SU-DHL-6 (cell line): ENCODE results near the gene ZFR2.

Source experiments
- H2AFZ ChIP-seq: fragments of 200-600 bp; sonication (generic); 2 replicates; pipeline ENCODE4 v1.6.1; 2014; ENCODE audit warnings: low read depth, mild to moderate bottlenecking, moderate library complexity, mixed read lengths, antibody characterized with exemption, low read length; ENCODE audit not compliant: severe bottlenecking
- H3F3A ChIP-seq: fragments of 200-600 bp; shearing (Covaris generic); 2 replicates; pipeline ENCODE4 v1.6.0; 2016; ENCODE audit warnings: antibody characterized with exemption, mild to moderate bottlenecking; ENCODE audit not compliant: insufficient read depth
- H3K27ac ChIP-seq: fragments of 200-600 bp; sonication (generic); 2 replicates; pipeline ENCODE4 v1.5.1; 2016; ENCODE audit warnings: low read depth, mild to moderate bottlenecking, low read length, moderate library complexity, mixed read lengths
- H3K27me3 ChIP-seq: fragments of 200-600 bp; sonication (generic), shearing (Covaris generic); 2 replicates; pipeline ENCODE4 v1.6.0; 2014; ENCODE audit warnings: mild to moderate bottlenecking, low read length
- H3K36me3 ChIP-seq: fragments of 200-600 bp; sonication (generic); 2 replicates; pipeline ENCODE4 v1.6.1; 2014; ENCODE audit warnings: mild to moderate bottlenecking, low read length, mixed read lengths
- H3K4me2 ChIP-seq: fragments of 300-600, 200-600 bp; shearing (Covaris generic), sonication (generic); 2 replicates; pipeline ENCODE4 v1.6.0; 2014; ENCODE audit warnings: low read length, low read depth, mild to moderate bottlenecking; ENCODE audit not compliant: poor library complexity, severe bottlenecking
- H3K4me3 ChIP-seq: fragments of 200-600 bp; sonication (generic); 2 replicates; pipeline ENCODE4 v1.5.1; 2014; ENCODE audit warnings: antibody characterized with exemption, low read length, mild to moderate bottlenecking, mixed read lengths; ENCODE audit not compliant: insufficient read depth, poor library complexity, severe bottlenecking
- H3K79me2 ChIP-seq: fragments of 200-600 bp; sonication (generic); 2 replicates; pipeline ENCODE4 v1.6.1; 2014; ENCODE audit warnings: mild to moderate bottlenecking, low read length, moderate library complexity; ENCODE audit not compliant: insufficient read depth
- H3K9ac ChIP-seq: fragments of 200-600 bp; sonication (generic); 2 replicates; pipeline ENCODE4 v1.7.0; 2014; ENCODE audit warnings: mild to moderate bottlenecking, low read length
- H3K9me2 ChIP-seq: fragments of 200-600 bp; sonication (generic); replicated peaks from 2 replicates; pipeline ENCODE4 v1.6.1; 2014; ENCODE audit warnings: low read length; ENCODE audit not compliant: insufficient read depth
- H3K9me3 ChIP-seq: fragments of 200-600 bp; sonication (generic); 2 replicates; pipeline ENCODE4 v1.6.1; 2014; ENCODE audit warnings: low read length, mixed read lengths; ENCODE audit not compliant: insufficient read depth
- H4K20me1 ChIP-seq: fragments of 200-600 bp; sonication (generic); 2 replicates; pipeline ENCODE4 v1.6.1; 2014; ENCODE audit warnings: low read depth, mild to moderate bottlenecking, antibody characterized with exemption, low read length, moderate library complexity, mixed read lengths
- EZH2phosphoT487 ChIP-seq: fragments of 200-600 bp; sonication (generic), shearing (Covaris generic); conservative IDR thresholded peaks from 2 replicates; pipeline ENCODE4 v1.6.1; 2018; ENCODE audit warnings: mild to moderate bottlenecking, antibody characterized with exemption, low read length, moderate library complexity, mixed read lengths
- TF ChIP-seq, protein P1 (sequence below): fragments of 200-600 bp; sonication (generic); IDR thresholded peaks from one replicate; pipeline ENCODE4 v1.5.1; 2017; ENCODE audit warnings: antibody characterized with exemption, mild to moderate bottlenecking, low read length, moderate library complexity; ENCODE audit not compliant: insufficient read depth, poor library complexity, severe bottlenecking

Gene ZFR2

DNA sequence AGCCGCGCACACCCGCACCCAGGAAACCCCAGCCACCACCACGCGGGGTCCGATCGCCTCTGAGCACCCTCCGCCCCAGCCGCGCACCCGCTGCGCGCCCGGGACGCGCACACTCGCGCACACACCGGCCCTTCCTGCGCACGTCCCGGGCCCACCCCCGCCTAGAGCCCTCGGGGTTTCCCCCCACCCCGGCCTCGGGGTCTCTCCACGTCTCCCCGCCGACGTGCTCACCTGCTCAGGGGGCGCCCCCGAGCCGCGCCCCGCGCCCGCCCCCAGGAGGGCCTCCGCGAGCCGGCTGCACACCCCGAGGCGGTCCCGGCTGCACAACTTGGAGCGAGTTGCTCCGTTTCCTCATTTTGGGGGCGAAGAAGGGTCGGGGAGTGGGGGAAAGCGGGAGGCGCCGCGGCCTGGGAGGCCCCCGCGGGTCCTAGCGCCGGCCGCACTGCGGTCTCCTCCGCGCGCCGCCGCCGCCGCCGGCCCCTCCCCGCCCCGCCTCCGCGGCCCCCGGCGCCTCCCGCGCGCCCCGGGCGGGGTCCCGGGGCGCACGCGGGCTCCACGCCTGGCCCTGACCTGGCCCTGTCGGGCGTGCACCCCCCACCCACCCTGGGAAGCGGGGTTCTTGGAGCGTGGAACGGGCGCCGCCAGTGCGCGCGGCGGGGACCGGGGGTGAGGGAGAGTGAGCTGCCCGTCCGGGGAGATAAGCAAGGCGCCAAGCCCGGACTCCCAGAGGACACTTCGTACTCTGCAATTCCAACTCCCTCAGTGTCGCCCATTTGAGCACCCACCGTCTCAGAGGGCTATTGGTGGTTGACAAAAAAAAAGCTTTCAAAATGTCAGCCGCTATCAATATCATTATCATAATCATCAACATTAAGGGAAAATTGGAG is 82.7 kb downstream of the ZFR2 start, which contains the start of gene MATK:
TSS of gene MATK (minus strand) at position 444 of the 887 bp plus-strand sequence. CDS start 1,246 bp downstream, outside the sequence.
- Histone ChIP-seq H3K9me2 (no peaks in the 10 kb centered on the region), H3F3A (no peaks in the 10 kb centered on the region), H3K27ac (no peak within 1 kb of the TSS), H3K27me3 (no peaks in the 10 kb centered on the region), H2AFZ (no peak within 1 kb of the TSS), H3K9ac (no peak within 1 kb of the TSS), H4K20me1 (no peaks in the 10 kb centered on the region), H3K4me3 (no peak within 1 kb of the TSS), H3K4me2 (no peak within 1 kb of the TSS), H3K9me3 (peaks cover 8% of the 10 kb centered on the region; the same call in 1 of the 2 replicates), H3K79me2 (no peaks in the 10 kb centered on the region), H3K36me3 (no peaks in the 10 kb centered on the region)
- TF ChIP-seq, protein P1, sequence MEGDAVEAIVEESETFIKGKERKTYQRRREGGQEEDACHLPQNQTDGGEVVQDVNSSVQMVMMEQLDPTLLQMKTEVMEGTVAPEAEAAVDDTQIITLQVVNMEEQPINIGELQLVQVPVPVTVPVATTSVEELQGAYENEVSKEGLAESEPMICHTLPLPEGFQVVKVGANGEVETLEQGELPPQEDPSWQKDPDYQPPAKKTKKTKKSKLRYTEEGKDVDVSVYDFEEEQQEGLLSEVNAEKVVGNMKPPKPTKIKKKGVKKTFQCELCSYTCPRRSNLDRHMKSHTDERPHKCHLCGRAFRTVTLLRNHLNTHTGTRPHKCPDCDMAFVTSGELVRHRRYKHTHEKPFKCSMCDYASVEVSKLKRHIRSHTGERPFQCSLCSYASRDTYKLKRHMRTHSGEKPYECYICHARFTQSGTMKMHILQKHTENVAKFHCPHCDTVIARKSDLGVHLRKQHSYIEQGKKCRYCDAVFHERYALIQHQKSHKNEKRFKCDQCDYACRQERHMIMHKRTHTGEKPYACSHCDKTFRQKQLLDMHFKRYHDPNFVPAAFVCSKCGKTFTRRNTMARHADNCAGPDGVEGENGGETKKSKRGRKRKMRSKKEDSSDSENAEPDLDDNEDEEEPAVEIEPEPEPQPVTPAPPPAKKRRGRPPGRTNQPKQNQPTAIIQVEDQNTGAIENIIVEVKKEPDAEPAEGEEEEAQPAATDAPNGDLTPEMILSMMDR: no peak
- no peak for TF ChIP-seq EZH2phosphoT487

DNA sequence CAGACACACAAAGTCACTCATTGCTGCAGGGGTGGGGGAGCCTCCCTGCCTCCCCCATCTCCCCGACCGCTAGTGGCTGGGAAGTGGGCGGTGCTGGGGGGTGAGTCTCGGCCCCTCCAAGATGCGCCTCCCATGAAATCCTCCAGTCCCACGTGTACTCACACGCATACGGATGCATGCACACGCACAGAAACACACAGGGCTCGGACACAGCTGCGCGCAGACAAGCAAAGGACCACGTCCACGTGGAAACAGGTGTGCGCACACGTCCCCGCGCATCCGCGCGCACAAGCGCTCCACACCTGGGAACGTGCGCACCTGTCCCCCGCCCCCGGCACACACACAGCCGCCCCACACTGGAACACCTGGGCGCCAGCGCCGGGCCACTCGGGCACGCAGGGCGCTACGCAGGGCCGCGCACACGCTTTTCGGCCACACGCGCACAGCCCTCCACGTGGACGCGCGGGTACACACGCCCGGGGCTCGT is 83.3 kb downstream of the ZFR2 start:
- Histone ChIP-seq H3F3A (no peaks in the 10 kb centered on the region), H3K4me3 (no peak overlapping the region), H3K79me2 (no peaks in the 10 kb centered on the region), H3K27me3 (no peaks in the 10 kb centered on the region), H3K9ac (no peak overlapping the region), H4K20me1 (no peaks in the 10 kb centered on the region), H3K9me3 (peaks cover 11% of the 10 kb centered on the region; the same call in 1 of the 2 replicates), H2AFZ (no peak overlapping the region), H3K27ac (no peak overlapping the region), H3K4me2 (no peak overlapping the region), H3K9me2 (no peaks in the 10 kb centered on the region), H3K36me3 (no peaks in the 10 kb centered on the region)
- no peak for TF ChIP-seq EZH2phosphoT487
- TF ChIP-seq, protein P1: no peak

DNA sequence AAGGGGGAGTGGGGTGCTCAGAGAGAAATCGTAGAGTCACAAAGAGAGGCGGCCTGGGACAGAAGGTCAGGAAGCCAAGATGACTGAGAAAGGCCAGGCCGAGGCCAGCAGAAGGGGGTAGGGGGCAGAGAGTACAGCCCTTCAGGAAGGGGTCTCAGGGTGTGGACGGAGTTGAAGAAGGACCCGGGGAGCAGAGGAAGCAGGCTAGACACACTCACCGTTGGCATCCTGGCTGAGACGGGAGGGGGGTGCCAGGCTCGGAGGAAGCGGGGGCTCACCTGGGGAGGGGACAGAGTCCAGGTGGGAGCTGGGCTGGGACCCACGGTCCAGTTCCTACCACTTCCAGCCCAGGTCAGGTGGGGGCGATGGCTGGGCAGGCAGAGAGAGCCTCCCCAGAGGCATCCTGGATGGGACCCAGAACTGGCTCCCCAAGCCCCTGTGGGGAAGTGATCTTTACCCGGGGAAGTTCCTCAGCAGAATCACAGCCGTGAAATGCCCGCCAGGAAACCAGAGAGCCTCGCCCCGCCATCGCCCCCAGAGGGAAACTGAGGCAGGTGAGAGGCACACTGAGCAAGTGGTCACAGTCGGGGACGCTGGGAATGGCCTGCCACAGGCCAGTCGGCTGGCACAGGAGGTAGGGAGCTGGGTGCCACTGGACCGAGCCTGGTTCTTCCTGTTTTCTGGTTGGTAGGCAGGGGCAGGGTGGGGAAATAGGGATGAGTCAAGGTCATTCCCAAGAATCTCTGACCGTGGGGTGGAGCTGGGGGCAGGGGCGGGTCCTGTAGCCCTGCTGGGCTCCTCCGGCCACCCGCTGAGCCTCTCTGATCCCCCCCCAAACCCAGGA is 84.0 kb downstream of the ZFR2 start:
- H3K9ac ChIP-seq: no peak overlapping the region
- H3K27me3 ChIP-seq: no peaks in the 10 kb centered on the region
- H2AFZ ChIP-seq: no peak overlapping the region
- no peak for TF ChIP-seq EZH2phosphoT487
- H3F3A ChIP-seq: no peaks in the 10 kb centered on the region
- H3K4me2 ChIP-seq: no peak overlapping the region
- H3K36me3 ChIP-seq: no peaks in the 10 kb centered on the region
- no peaks in the 10 kb centered on the region for H3K9me2 ChIP-seq
- H3K9me3 ChIP-seq: peaks cover 11% of the 10 kb centered on the region; the same call in 1 of the 2 replicates
- no peaks in the 10 kb centered on the region for H3K79me2 ChIP-seq
- no peak overlapping the region for H3K4me3 ChIP-seq
- no peaks in the 10 kb centered on the region for H4K20me1 ChIP-seq
- no peak overlapping the region for H3K27ac ChIP-seq
